GM21786 (cell line): ENCODE results near the gene ARID1A.
"Not testable (repeated sequence)": the region's sequence is repeated elsewhere in the genome, so short reads cannot be mapped to it uniquely, and the experiment has no call there.

Experiments used
- ATAC-seq: cut with Tn5 transposase; IDR thresholded peaks from one replicate; pipeline ENCODE4 v1.9.1; 2021; ENCODE audit not compliant: unreplicated experiment

Gene ARID1A

DNA sequence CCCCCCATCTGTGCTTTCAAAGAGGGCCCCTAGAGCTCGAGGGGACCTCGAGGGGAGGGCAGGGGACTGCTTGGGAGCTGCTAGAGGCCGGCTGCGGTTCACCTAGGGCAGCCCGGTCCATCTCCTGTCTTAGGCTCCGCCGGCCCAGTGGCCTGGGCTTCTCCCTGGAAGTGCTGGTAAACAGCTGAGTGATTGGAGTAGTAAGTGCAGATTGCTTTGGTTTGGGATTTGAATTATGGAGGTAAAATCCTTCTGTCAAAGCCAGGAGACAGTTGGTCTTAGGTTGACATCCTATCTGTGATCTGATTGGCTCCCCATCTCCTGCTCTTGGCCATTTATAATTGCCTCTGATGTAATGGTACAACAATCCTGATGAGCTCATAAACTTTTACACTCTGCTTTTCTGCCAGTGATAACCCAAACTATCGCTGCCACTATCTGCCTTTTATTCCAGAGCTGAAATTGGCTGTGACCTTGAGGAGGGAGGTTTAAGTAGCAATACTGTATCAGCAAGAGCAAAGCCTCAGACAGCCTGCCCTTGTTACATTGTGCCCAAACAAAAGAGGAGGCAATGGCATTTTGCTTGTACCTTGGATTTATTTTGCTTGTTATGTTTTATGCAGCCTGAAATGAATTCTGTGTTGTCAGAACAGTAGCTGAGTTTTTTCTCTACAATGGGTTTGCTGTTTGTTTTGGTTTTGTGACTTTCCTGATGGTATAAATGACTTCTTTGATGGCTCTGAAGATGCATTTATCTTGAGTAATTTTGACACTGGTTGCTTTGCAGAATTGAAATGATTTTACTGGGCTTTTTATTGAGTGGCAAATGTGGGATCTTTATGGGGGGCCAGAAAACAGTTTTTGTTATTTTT, 2.4 kb downstream of the ARID1A start:
- no peak for ATAC-seq

DNA sequence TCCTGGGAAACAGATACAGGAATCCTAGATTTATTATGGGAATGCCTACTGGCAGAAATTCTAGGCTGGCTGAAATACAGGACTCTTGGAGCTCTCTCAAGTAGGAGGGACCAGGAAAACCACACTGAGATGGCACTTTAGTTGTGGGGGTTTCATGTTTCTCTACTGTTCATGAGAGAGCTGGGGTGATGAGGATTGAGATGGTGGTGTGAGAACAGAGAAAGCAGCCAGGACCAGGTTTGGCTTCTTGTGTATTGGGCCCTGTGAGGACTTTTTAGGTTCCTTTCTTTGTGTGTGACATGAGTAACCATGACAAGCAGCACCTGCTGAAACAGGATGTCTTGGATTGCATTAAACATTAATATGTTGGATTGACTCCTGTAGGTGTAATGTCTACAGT, 4.9 kb downstream of the ARID1A start:
- ATAC-seq = no peak

DNA sequence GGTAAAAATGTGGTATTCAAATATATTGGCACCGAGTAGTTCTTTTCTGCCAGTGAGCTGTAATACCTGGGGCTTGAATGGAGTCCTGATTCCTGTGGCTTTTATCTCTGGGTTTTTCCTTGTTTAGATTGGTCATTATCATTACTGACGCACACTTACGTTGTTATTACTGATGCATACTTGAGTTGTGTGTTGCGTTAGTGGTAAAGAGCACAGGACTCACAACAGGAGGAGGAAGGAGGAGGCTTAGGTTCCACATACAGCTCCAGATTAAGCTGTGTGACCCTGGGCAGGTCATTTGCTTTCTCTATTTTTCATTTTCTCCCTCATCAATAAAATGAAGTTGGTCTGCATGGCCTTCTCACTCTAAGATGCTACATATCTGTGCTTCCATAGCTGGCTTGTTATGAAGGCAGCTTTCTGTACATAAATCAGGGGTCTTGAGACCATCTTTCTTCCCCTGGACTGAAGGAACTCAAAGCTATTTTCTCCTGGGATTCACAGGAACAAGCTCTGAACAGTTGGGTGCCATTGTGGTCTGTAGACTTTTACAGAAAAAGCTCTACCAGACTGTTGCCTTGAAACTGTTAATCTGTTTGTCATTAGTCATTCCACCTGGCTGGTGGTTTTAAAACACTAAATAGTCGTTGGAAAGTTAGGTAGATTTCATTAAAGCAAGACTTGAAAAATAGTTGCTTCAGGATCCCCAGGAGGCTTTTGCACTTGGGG, 5.6 kb downstream of the ARID1A start:
- no peak for ATAC-seq

DNA sequence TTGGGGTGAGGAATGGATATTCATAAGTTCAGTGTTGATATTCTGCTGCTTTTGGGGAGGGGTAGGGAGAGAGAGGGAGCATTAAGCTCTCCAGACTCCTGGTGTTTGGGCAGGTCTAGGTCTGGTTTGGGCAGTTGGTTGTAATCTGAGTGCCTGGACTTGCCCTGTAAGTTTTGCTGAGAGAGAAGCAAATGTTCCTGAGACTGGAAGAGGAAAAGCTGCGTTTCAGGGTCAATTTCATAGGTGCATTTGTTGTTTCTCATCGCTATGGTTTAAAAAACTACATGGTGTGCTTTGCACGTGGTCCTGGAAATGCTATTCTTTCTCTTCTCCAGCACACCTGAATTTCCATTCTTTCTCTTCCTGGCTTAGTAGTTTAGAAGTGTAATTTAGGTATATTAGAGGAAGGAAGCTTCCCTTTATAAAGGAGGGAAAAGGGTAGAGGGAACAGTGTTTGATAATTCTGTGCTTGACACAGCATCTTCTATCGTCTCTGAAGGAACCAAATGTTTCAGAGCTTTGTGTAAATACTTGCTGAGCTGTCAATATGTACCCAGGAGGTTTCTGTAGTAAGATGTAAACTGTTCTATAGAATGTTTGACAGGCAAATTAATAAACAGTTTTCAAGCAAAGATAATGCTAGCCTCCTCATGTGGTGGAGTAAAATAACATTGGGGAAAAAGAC, 6.3 kb downstream of the ARID1A start:
- ATAC-seq = no peak

DNA sequence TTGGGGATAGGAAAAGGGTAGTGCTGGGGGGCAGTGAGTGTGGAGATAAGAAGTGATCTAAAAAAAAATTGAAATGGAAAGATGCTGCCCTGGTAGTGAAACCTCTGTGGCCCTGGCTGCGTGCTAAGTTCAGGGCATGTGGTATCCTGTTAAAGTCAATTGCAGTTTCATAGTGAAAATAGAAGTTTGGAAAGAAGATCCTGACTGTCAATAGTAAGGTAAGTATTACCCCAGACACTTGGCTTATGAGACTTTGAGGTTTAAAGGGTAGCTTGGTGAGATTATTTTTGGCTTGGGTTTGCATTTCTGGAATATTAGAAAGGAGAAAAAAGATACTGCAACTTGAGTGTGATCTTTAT, 6.8 kb downstream of the ARID1A start:
- ATAC-seq = no peak

DNA sequence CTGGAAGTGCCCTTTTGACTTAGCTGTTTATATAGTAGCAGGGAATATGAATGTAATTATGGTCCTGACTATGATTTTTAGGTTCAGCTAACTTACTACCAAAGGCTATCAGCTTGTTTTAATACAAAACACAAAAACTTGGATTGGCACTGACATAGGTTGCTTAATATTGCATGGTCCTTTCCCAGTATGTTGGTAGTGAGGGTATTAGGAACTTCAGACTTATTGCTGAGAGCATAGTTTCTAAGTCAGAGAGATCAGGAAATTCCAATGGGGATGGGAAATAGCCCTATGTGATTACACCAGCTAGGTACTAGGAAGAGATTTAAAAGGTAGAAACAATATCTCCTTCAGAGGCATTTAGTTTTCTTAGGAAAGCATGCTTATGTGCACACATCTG, 7.7 kb downstream of the ARID1A start:
- no peak for ATAC-seq

DNA sequence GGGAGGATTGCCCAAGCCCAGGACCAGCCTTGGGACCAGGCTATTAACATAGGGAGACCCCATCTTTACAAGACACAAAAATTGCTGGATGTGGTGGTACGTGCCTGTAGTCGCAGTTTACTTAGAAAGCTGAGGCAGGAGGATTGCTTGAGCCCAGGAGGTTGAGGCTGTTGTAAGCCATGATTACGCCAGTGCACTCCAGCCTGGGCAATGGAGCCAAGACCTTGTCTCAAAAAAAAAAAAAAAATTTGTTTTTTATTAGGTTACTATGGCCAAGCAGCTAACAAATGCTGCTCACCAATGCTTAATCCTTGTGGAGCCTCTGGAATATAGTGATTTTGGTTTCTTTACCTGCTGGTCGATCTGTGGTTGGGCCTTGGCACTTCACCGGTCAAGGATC, 8.8 kb downstream of the ARID1A start:
- no peak for ATAC-seq

DNA sequence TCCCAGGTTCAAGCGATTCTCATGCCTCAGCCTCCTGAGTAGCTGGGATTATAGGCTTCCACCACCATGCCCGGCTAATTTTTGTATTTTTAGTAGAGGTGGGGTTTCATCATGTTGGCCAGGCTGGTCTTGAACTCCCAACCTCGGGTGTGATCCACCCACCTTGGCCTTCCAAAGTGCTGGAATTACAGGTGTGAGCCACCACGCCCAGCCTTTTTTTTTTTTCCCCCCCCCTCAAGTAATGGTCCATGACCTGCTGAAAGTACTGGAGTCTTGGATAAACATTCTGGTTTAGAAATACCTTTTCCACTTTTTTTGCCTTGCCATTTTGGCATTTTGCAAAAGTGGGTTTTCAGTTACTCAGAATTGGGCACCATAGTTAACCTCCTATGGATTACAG, 9.4 kb downstream of the ARID1A start:
- ATAC-seq = not testable (repeated sequence)

DNA sequence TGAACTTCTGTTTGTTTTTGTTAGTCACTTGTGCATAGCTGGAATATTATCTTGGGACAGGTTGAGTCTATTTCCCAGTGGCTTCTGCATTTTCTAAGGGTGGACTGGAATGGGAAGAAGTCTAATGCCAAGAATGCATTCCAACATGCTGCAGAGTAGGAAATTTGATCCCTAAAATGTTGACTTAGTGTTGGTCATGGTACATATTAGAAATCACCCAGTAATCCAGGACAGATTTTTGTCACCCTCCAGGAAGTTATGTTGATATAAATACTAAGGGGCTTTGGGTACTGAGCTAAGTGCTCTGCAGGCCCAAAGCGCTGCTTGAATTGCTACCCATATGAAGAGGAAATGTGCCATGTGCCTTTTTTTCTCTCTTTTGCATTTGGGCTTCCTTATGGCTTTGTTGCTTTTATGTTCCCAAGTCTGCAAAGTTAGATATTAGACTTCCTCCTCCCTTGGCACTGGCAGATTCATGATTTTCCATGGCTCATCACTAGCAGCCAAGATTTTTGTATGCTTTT, 10.0 kb downstream of the ARID1A start:
- ATAC-seq = no peak

DNA sequence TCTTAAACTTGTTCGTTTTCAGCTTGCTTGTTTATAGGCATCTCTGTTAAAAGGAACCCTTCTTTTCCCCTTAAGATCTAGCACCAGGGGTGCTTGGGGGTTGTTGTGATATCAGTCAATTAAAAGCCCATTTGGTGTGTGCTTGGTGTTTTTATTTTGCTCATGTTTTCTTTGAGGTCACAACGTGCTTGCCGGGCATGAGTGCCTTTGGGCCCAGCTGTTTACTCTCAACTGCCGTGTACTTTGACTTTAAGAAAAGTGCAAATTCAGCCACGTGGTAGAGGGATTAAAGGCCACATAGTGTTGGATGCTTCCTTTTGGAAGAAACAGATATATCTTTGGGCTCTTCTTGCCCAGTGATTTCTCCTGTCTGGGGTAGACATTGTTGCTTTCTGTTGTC, 10.5 kb downstream of the ARID1A start:
- ATAC-seq = no peak

DNA sequence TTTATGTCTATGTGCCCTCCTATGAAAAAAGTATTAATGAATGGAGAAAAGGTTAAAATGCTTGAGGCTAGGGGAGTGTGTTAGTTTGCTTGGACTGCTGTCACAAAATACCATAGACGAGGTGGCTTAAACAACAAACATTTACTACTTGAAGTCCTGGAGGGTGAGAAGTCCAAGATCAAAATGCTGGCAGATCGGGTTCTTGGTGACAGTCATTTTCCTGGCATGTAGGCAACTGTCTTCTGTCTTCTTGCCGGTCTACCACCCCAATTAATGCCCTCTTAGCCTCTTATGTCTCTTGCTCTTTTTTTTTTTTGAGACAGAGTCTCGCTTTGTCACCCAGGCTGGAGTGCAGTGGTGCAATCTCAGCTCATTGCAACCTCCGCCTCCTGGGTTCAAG, 15.0 kb downstream of the ARID1A start:
- ATAC-seq = no peak

DNA sequence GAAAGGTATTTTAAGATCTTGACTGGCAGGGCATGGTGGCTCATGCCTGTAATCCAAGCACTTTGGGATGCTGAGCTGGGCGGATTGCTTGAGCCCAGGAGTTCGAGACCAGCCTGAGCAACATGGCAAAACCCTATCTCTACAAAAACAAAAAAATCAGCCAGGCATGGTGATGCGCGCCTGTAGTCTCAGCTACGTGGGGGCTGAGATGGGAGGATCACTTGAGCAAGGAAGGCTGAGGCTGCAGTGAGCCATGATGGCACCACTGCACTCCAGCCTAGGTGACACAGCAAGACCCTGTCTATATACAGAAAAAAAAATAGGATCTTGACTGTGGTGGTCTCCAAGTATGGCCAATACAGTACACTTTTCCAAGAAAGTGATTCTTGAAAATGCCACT, 16.0 kb downstream of the ARID1A start:
- ATAC-seq = no peak

DNA sequence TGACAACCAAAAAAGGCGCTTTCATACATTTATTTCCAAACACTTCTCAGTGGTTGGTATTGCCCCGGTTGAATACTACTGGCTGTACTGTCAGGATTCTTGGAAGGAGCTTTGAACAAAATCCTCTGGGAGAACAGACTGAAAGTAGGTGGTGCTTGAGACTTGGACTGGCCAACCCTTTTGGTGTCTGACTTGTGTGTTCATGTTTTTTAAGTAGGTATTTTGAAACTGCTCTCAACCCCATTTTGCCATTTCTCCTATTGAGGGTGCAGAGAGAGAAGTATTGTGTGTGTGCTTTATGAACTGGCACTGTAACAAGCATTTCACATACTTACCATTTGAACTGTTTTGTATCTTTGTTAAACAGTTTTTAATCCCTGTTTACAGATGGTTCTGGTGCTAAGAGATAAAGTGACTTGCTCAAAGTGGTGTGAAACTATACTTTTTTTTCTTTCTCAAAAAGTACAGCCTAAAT, 21.2 kb downstream of the ARID1A start:
- no peak for ATAC-seq

DNA sequence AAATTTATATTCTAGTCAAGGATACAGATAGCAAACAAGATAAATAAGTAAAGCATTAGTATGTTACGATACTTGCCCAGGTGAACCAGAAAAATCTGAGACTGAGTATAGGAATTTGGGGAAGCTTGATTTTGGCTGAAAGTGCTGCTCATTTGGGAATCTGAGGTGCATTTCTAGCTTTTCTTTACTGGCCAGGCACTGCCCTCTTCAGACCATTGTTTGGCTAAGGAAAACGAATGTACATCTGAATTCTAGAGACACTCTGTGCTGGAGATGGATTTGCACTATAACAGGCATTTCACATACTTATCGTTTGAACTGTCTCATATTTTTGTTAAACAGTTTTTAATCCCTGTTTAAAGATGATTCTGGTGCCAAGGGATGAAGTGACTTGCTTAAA, 23.4 kb downstream of the ARID1A start:
- no peak for ATAC-seq

DNA sequence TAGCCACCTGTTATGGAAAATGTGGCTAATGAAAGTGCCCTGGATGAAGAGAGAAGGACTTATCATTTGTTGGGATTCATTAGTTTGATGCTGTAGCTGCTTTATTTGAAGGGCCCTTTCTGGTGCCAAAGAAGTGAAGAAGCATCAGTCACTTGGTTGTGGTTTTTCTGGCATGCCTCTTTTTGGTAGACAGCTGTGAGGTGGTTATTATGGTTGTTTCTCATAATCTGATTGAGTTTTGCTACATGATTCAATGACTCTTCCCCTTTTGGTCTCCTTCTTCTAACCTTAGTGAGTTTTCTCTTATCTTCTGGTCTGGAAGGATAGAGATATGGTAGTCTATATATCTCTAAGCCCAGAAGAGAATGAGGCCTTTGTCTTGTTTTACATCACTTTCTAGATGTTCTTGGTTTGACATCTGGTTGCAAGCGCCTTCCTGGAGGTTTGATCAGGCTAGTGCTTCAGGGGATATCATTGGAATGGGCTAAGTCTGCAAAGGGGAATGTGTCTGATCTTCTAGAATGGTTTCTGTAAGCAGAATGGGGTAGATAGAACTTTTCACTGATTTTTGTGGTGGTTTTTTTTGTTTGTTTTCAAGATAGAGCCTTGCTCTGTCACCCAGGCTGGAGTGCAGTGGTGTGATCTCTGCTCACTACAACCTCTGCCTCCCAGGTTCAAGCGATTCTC, 26.0 kb downstream of the ARID1A start:
- ATAC-seq = no peak

DNA sequence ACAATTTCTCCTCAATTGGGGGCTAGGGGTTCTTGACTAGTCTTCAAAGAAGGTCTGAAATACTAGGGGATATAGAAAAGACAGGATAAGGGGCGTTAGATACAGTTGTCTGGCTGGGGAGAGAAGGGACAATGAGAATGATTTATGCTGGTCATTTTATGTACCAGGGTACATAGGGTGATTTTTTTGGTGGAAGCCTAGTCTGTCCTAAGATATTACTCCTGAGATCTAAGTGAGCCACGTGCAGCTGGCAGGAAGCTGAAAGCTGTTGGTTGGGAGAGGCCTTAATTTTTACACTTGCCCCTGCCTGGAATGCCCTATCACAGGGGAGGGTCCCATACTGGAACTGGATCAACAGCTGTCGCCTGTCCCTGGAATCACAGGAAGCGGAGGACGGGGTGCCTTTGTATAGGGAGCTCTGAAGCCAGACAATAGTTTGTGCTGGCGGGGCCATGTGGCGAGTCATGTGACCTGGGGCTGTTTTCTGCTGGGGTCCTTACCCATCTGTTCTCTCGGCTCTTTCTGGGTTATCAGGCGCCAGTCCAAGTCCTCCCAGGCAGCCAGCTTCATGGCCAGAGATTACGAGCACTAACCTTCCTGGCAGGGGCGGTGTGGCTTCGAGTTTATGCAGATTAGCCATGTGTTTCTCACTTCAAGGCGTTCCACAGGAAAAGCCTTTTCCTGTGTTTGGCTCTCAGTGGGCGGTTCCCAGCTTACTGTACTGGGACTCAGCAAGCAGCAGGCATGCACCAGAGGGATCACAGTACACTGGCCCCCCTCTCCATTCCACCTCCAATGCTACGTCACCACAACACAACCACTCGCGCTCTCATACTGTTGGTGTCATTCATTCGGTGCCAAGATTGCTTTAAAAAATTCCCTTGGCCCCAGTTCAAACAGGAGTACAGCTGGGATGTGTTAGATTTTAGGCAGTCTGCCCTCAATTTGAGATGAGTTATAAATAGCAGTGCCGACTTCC, 27.5 kb downstream of the ARID1A start:
- no peak for ATAC-seq

DNA sequence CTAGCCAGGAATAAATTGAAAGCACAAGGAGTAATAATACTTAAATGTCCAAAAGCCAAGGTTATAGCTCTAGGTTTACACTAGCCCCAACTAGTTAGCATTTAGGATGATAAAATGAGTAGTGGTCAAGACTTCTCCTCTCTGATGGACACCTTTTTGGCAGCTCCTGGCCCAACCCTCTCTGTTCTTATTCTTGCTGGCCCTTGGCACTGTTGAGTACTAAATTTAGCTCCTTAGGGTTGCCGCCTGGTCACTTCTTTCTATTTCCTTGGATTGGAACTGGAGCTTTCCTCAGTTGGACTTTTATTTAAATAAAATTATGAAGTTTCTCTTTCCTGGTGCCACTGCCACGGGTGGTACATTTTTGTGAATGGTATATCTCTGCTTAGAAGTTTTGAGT, 28.3 kb downstream of the ARID1A start:
- ATAC-seq = no peak

DNA sequence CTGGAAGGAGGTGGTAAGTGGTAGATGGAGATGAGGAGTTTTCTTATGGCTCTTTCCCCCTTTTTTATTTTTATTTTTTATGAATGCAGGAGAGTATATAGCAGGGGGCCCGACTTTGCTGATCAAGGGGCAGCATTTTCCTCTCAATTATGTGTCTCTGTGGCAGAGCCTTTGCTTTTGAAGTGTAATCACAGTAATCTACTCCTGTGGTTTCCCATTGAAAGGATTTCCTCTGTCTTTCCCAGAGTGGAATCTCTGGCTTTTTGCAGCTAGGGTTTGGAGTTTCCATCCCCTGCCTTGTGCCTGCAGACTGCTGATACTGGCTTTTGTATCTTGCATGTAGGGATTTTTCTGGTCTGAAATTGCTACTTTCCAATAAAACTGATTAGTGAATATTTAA, 29.1 kb downstream of the ARID1A start:
- ATAC-seq = no peak

DNA sequence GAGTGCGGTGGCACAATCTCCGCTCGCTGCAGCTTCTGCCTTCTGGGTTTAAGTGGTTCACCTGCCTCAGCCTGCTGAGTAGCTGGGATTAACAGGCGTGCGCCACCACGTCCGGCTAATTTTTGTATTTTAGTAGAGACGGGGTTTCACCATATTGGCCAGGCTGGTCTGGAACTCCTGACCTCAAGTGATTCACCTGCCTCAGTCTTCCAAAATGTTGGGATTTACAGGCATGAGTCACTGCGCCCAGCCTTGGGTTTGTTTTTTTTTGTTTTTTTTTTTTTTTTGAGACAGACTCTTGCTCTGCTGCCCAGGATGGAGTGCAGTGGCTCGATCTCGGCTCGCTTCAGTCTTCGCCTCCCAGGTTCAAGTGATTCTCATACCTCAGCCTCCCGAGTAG, 30.1 kb downstream of the ARID1A start:
- not testable (repeated sequence) for ATAC-seq

DNA sequence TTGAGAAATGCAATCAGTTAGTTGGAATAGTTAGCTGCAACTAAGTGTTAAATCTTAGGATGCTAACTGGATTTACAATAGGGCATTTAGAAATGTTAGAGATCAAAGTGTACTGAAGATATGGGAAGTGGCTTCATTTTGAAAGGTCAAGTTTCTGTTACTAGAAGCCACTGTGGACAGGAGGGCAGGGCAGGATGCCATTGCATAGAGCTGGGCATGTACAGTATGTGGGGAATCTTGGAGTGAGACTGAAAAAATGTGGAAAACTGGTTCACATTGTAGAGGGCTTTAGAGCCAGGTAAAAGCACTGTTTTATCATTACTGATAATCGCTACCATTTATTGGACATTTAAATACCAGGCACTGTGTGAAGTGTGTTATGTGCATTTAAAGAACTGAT, 31.0 kb downstream of the ARID1A start:
- ATAC-seq = no peak
